HTERT RPE-1 (cell line): ENCODE data around the gene LYRM9.
"Not testable (repeated sequence)": the region's sequence is repeated elsewhere in the genome, so short reads cannot be mapped to it uniquely, and the experiment has no call there.

Experiments used
- in situ Hi-C: fragments of 300-500 bp; cut with MboI; formaldehyde crosslinking; loops from 4 replicates; pipeline ENCODE4 v1.14.3; 2020; ENCODE audit warnings: low sequenced_read_pairs

The LYRM9 gene

DNA sequence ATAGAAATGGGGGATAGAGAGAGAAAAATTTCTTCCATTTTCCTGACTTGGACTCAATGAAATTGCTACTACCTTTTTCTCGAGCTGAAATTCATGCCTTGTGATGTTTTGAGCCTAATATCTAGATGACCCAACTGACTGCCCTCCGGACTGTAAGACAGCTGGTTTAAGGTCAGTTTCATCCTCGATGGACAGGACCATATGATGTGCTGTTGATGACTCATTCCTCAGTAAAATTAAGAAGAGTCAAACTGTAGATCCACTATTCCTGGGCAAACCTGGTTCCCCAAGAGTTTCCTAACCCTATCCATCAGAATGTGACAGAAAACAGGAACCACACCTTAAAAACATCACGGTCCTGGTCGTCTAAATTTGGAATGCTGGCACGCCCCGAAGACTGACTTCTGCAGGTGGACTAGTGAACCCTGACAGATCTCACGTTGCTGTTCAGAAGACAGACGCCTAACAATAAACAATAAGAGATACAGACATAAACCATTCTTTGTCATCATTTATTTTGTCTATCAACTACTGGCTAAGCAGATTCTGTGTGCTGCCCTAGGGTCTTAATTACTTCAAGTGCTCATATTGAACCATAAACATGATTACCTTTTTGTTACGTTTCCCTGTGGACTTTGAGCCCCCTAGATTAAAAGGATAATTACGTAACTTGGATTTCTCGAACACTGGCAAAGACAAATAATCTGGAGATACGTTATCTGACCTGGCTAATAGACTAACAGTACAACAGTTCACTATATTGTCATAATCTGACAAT lies 47.7 kb downstream of the LYRM9 start:
- in situ Hi-C loops = no loop called here

- in situ Hi-C loops = no loop called here
Observed at GRCh38 chr17:27840688-27841087, 52.5 kb downstream of the LYRM9 start.

DNA sequence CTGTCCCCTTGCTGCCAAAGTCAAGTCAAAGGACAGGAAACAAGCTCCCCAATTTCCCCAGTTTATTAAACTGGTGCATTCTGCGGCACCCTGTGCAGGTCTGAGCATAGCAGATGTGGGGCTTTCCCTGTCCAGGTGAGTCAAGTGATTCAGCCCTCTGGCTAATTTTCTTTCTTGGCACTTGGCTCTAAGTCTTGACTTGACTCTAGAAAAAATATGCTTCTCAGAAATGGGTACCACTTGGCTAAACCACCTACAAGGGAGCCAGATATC lies 52.8 kb downstream of the LYRM9 start:
- in situ Hi-C loops = not testable (repeated sequence)

DNA sequence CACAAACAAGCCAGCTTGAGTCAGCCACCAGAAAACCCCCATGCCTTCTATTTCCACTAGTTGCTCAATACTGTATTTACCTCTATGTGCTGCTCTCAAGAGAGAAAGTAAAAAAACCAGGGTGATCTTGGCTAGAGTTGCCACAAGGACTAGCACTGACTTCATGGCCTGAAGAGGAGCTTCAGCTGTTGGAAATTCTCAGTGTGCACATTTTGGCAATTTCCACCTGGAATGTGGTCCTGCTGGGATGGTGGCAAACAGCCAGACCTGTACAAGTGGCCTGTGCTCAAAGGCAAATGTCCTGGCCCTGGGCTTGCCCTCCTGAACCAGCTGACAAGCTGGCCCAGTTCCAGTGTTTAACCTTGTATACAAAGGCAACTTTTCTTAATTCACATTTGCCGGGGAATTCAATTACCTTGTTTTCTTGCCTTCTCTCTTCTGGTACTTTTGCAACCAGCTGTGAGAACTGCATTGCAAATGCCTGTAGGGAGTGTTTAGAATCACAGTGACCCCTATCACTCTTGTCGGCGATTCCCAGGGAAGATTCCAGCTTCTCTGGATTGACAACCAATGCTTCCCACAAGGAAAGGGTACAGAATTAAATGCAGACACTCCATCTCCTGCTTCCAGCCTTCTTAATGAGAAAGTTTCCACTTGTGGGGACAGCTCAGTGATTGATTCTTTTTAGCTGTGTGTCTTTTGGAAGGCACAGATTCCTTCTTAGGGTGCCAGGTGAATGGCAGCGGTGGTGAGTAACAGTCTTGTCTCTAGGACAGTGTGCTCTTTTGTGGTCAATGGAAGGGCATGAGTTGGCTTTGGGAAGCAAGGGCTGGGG lies 53.4 kb downstream of the LYRM9 start:
- in situ Hi-C loops = not testable (repeated sequence)

DNA sequence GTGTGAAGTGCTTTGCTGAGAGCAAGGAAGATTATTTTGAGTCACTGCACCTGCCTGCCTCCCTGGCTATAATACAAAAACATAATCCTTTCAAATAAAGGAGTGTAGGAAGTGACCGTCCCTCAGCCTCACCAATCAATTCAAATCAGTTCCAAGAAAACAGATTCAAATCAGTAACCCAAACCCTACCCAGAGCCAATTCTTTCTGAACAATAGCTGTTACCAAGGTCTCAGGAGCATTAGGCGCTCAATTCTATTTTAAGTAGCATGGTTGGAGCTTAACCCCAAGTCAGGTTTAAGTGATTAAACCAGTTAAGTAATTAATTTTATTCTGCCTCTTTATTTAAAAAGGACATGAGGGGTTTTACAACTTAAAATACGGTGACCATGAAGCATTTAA lies 54.6 kb downstream of the LYRM9 start:
- in situ Hi-C loops = not testable (repeated sequence)

DNA sequence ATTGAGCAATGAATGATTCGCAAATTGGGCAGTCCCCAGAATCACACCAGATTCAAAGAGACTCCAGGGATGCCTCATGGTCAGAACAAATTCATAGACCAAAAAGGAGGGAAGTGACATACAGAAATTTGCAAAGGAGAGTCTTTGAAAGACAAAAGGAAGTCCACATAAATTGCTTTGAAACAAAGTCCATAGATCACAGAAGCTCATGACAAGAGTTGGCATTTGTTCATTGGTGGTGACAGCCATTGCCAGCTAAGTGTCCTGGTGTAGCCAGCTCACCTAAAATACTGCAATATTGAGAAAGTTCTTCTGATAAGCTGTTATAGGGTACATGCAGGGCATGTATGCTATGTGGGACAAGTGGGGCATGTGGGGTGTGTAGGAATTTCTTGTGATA lies 55.4 kb downstream of the LYRM9 start:
- in situ Hi-C loops = not testable (repeated sequence)

- in situ Hi-C loops = no loop called here
Observed at GRCh38 chr17:27836651-27837050, 56.5 kb downstream of the LYRM9 start.

DNA sequence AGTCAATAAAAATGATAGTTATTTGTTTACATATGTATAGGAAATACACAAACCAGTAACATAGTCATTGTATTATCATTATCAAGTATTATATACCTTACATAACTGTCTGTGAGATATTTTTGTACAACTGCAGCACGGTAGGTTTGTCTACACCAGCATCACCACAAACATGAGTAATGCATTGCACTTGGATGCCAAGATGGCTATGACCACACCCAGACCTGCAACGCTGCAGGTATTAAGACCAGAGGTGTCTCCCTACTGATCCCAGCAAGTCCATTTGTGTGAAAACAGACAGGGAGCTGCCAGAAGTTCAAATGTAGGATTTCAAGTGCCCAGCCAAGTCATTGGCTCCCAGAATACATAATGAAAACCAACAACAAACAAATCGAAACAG lies 58.6 kb downstream of the LYRM9 start:
- in situ Hi-C loops = no loop called here

DNA sequence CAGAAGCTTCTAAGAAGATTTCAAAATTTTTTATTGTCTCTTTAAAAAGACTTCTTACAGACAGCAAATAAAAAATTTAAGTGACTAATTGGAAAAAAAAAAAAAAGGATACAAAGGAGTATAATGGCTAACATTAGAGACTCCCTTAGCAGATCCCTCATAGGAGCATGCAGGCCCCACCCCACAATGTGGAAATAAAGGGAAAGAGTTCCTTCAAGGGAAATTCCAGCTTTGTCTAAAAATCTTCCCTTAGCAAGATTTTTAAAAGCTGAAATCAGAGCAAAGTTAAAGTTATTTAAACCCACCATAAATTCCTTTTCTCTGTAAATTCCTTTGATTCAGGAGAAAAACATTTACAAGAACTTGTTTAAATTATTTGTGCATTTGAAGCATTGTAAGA lies 60.3 kb downstream of the LYRM9 start:
- in situ Hi-C loops = no loop called here

DNA sequence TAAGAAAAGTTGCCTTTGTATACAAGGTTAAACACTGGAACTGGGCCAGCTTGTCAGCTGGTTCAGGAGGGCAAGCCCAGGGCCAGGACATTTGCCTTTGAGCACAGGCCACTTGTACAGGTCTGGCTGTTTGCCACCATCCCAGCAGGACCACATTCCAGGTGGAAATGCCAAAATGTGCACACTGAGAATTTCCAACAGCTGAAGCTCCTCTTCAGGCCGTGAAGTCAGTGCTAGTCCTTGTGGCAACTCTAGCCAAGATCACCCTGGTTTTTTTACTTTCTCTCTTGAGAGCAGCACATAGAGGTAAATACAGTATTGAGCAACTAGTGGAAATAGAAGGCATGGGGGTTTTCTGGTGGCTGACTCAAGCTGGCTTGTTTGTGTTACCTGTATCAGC lies 63.3 kb downstream of the LYRM9 start:
- in situ Hi-C loops = not testable (repeated sequence)

DNA sequence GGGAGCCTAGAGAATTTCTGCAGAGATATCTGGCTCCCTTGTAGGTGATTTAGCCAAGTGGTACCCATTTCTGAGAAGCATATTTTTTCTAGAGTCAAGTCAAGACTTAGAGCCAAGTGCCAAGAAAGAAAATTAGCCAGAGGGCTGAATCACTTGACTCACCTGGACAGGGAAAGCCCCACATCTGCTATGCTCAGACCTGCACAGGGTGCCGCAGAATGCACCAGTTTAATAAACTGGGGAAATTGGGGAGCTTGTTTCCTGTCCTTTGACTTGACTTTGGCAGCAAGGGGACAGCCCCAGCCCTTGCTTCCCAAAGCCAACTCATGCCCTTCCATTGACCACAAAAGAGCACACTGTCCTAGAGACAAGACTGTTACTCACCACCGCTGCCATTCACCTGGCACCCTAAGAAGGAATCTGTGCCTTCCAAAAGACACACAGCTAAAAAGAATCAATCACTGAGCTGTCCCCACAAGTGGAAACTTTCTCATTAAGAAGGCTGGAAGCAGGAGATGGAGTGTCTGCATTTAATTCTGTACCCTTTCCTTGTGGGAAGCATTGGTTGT lies 63.9 kb downstream of the LYRM9 start:
- in situ Hi-C loops = not testable (repeated sequence)
